WTC11 (cell line): ENCODE data around the gene GSTT2. TPM values are rescaled to one million over a fixed set of nuclear protein-coding genes. Genes with fewer than 3 reads are reported as not detected.
A peak's percentile ranks its signal among the peaks of the same experiment; 100 is the strongest.

Source experiments
- ATAC-seq: fragments of 200-7000 bp; cut with Tn5 transposase; 2 replicates; pipeline ENCODE4 v1.10.0; 2021; ENCODE audit warnings: mild to moderate bottlenecking, moderate library complexity
- CTCF ChIA-PET: fragments of 300-600 bp; sonication (Branson Sonifier 250); formaldehyde crosslinking; loops from one replicate; lab custom pipeline; 2021; ENCODE audit warnings: antibody characterized with exemption; lab: Charles Lee
- POLR2A ChIA-PET: fragments of 350-600 bp; sonication (Branson Sonifier 250); formaldehyde crosslinking; loops from one replicate; lab custom pipeline; 2021; ENCODE audit warnings: antibody characterized with exemption; lab: Charles Lee
- DNase-seq: peaks from one replicate; pipeline ENCODE4 v3.0.0; 2021; ENCODE audit warnings: low spot score
- H3K27ac Mint-ChIP-seq: 2 replicates; pipeline ENCODE4 v1.8.0; 2021; ENCODE audit warnings: mixed read lengths
- H3K27me3 Mint-ChIP-seq: 2 replicates; pipeline ENCODE4 v1.8.0; 2021; ENCODE audit warnings: low read depth, mild to moderate bottlenecking, moderate library complexity, mixed read lengths
- H3K36me3 Mint-ChIP-seq: 2 replicates; pipeline ENCODE4 v1.8.0; 2021; ENCODE audit warnings: mixed read lengths
- H3K4me1 Mint-ChIP-seq: 2 replicates; pipeline ENCODE4 v1.8.0; 2022; ENCODE audit warnings: mixed read lengths
- H3K4me3 Mint-ChIP-seq: 2 replicates; pipeline ENCODE4 v1.8.0; 2021; ENCODE audit warnings: mild to moderate bottlenecking, moderate library complexity, mixed read lengths
- H3K9me3 Mint-ChIP-seq: 2 replicates; pipeline ENCODE4 v1.8.0; 2021; ENCODE audit warnings: mixed read lengths
- ATF1 ChIP-seq: sonication (generic); formaldehyde crosslinking; IDR thresholded peaks from 2 replicates; pipeline ENCODE4 v1.8.1; 2023; ENCODE audit warnings: mild to moderate bottlenecking, moderate library complexity, missing genetic modification reagents
- ATF6 ChIP-seq: sonication (generic); formaldehyde crosslinking; IDR thresholded peaks from 2 replicates; pipeline ENCODE4 v1.8.1; 2023; ENCODE audit warnings: mild to moderate bottlenecking, missing genetic modification reagents
- CREM ChIP-seq: sonication (generic); formaldehyde crosslinking; IDR thresholded peaks from 2 replicates; pipeline ENCODE4 v1.8.1; 2022; ENCODE audit warnings: mild to moderate bottlenecking, missing genetic modification reagents, moderate library complexity
- ELF4 ChIP-seq: sonication (generic); formaldehyde crosslinking; IDR thresholded peaks from 2 replicates; pipeline ENCODE4 v1.8.1; 2022; ENCODE audit warnings: low read depth, mild to moderate bottlenecking, moderate library complexity, missing genetic modification reagents
- ETV6 ChIP-seq: sonication (generic); formaldehyde crosslinking; IDR thresholded peaks from 2 replicates; pipeline ENCODE4 v1.8.1; 2022; ENCODE audit warnings: mild to moderate bottlenecking, missing genetic modification reagents
- FOXJ3 ChIP-seq: sonication (generic); formaldehyde crosslinking; IDR thresholded peaks from 2 replicates; pipeline ENCODE4 v1.9.0; 2021; ENCODE audit warnings: missing genetic modification reagents, mild to moderate bottlenecking, borderline replicate concordance
- FOXK1 ChIP-seq: sonication (generic); formaldehyde crosslinking; IDR thresholded peaks from 2 replicates; pipeline ENCODE4 v1.8.0; 2022; ENCODE audit warnings: mild to moderate bottlenecking, moderate library complexity, missing genetic modification reagents
- GTF2I ChIP-seq: fragments of 250-450 bp; sonication (Bioruptor Pico); conservative IDR thresholded peaks from 2 replicates; pipeline ENCODE4 v1.4.0; 2021; ENCODE audit warnings: mild to moderate bottlenecking
- IRF1 ChIP-seq: sonication (generic); formaldehyde crosslinking; IDR thresholded peaks from 2 replicates; pipeline ENCODE4 v1.8.0; 2023; ENCODE audit warnings: missing genetic modification reagents
- IRF2 ChIP-seq: sonication (generic); formaldehyde crosslinking; IDR thresholded peaks from 2 replicates; pipeline ENCODE4 v1.8.0; 2022; ENCODE audit warnings: low read depth, missing genetic modification reagents, borderline replicate concordance
- KAT7 ChIP-seq: sonication (generic); formaldehyde crosslinking; IDR thresholded peaks from 2 replicates; pipeline ENCODE4 v1.8.1; 2023; ENCODE audit warnings: missing genetic modification reagents, mild to moderate bottlenecking, borderline replicate concordance
- NFYB ChIP-seq: sonication (generic); formaldehyde crosslinking; conservative IDR thresholded peaks from 2 replicates; pipeline ENCODE4 v1.8.0; 2022; ENCODE audit warnings: low read depth, missing genetic modification reagents
- NR2C2 ChIP-seq: sonication (generic); formaldehyde crosslinking; IDR thresholded peaks from 2 replicates; pipeline ENCODE4 v1.8.0; 2022; ENCODE audit warnings: mild to moderate bottlenecking, missing genetic modification reagents
- OVOL2 ChIP-seq: fragments of 250-450 bp; sonication (Bioruptor Pico); IDR thresholded peaks from 2 replicates; pipeline ENCODE4 v1.9.0; 2021; ENCODE audit warnings: mild to moderate bottlenecking, borderline replicate concordance
- PREB ChIP-seq: sonication (generic); formaldehyde crosslinking; IDR thresholded peaks from 2 replicates; pipeline ENCODE4 v1.8.1; 2022; ENCODE audit warnings: mild to moderate bottlenecking, missing genetic modification reagents, moderate library complexity, borderline replicate concordance
- RORB ChIP-seq: fragments of 250-450 bp; sonication (Bioruptor Pico); IDR thresholded peaks from 2 replicates; pipeline ENCODE4 v1.9.0; 2021; ENCODE audit warnings: mild to moderate bottlenecking
- SMAD4 ChIP-seq: sonication (generic); formaldehyde crosslinking; IDR thresholded peaks from 2 replicates; pipeline ENCODE4 v1.8.0; 2022; ENCODE audit warnings: mild to moderate bottlenecking, missing genetic modification reagents
- TP53 ChIP-seq: sonication (generic); formaldehyde crosslinking; IDR thresholded peaks from 2 replicates; pipeline ENCODE4 v1.8.1; 2023; ENCODE audit warnings: mild to moderate bottlenecking, missing genetic modification reagents
- USF1 ChIP-seq: sonication (generic); formaldehyde crosslinking; IDR thresholded peaks from 2 replicates; pipeline ENCODE4 v1.8.0; 2022; ENCODE audit warnings: mild to moderate bottlenecking, missing genetic modification reagents
- ZMAT4 ChIP-seq: fragments of 250-450 bp; sonication (Bioruptor Pico); IDR thresholded peaks from 2 replicates; pipeline ENCODE4 v1.9.0; 2021; ENCODE audit warnings: mild to moderate bottlenecking
- ZNF138 ChIP-seq: sonication (generic); formaldehyde crosslinking; conservative IDR thresholded peaks from 2 replicates; pipeline ENCODE4 v1.8.1; 2022; ENCODE audit warnings: mild to moderate bottlenecking, moderate library complexity, missing genetic modification reagents
- ZNF219 ChIP-seq: sonication (generic); formaldehyde crosslinking; IDR thresholded peaks from 2 replicates; pipeline ENCODE4 v1.8.0; 2023; ENCODE audit warnings: missing genetic modification reagents, mild to moderate bottlenecking, borderline replicate concordance
- ZNF396 ChIP-seq: fragments of 250-450 bp; sonication (Bioruptor Pico); IDR thresholded peaks from 2 replicates; pipeline ENCODE4 v1.8.0; 2021; ENCODE audit warnings: mild to moderate bottlenecking, moderate library complexity, borderline replicate concordance
- ZSCAN18 ChIP-seq: fragments of 250-450 bp; sonication (Bioruptor Pico); IDR thresholded peaks from 2 replicates; pipeline ENCODE4 v2.1.2; 2022; ENCODE audit warnings: mild to moderate bottlenecking, moderate library complexity
- total RNA-seq: library from RNA; stranded (reverse); gene quantifications from 3 replicates; pipeline ENCODE4 v1.2.3, GENCODE V29; 2021

The GSTT2 gene
- total RNA-seq, 1 experiment from 2014 or later = 0.50 TPM

GRCh38 chr22:24009227-24010017, 29.5 kb downstream of the GSTT2 start (continued):
- no peak for TF ChIP-seq NR2C2 (CRISPR knock-in tag)
- TF ChIP-seq KAT7 (CRISPR knock-in tag) = no peak
- TF ChIP-seq RORB (CRISPR knock-in tag) = no peak
- TF ChIP-seq ZSCAN18 (CRISPR knock-in tag) = no peak
- no peak for TF ChIP-seq ZNF219 (CRISPR knock-in tag)
- no peak for TF ChIP-seq GTF2I
- no peak for TF ChIP-seq OVOL2 (CRISPR knock-in tag)
- no peak for TF ChIP-seq CREM

GRCh38 chr22:24010018-24010391, 30.1 kb downstream of the GSTT2 start:
- CTCF ChIA-PET = interaction anchor here (0.5 to 1.7 kb wide), 3 partner anchors 146 to 239 kb away, joined by 3 to 15 read pairs (median 3); no protein-coding TSS in a partner anchor
- POLR2A ChIA-PET = no interaction called here
- ATAC-seq (no peak), DNase-seq (no peak)
- Mint-ChIP-seq H3K4me1 (peaks cover 4% of the 10 kb centered on the region), H3K27ac (no peak overlapping the region), H3K36me3 (no peaks in the 10 kb centered on the region), H3K4me3 (peak overlapping the region; percentile 24), H3K27me3 (peaks cover 18% of the 10 kb centered on the region), H3K9me3 (peaks cover 5% of the 10 kb centered on the region)
- no peak for TF ChIP-seq IRF2
- TF ChIP-seq CREM = no peak
- TF ChIP-seq ATF1 (CRISPR knock-in tag) = no peak
- no peak for TF ChIP-seq ETV6 (CRISPR knock-in tag)
- TF ChIP-seq GTF2I = no peak
- no peak for TF ChIP-seq ZNF138 (CRISPR knock-in tag)
- TF ChIP-seq SMAD4 (CRISPR knock-in tag) = no peak
- TF ChIP-seq TP53 (CRISPR knock-in tag) = no peak
- TF ChIP-seq PREB = no peak
- TF ChIP-seq FOXJ3 (CRISPR knock-in tag) = no peak
- no peak for TF ChIP-seq KAT7 (CRISPR knock-in tag)
- no peak for TF ChIP-seq USF1 (CRISPR knock-in tag)
- no peak for TF ChIP-seq ATF6 (CRISPR knock-in tag)
- no peak for TF ChIP-seq IRF1
- no peak for TF ChIP-seq ZNF396 (CRISPR knock-in tag)
- TF ChIP-seq NFYB = no peak
- TF ChIP-seq ZMAT4 = no peak
- TF ChIP-seq ELF4 (CRISPR knock-in tag) = no peak
- no peak for TF ChIP-seq FOXK1 (CRISPR knock-in tag)
